Sigmoid colon (tissue), 7 donors: ENCODE results near the gene TUBB1. TPM values are rescaled to one million over a fixed set of nuclear protein-coding genes. Genes with fewer than 3 reads are reported as not detected.
A peak's percentile ranks its signal among the peaks of the same experiment; 100 is the strongest.

Source experiments
- DNase-seq: peaks from one replicate; pipeline ENCODE4 v3.0.0-alpha.2; 2019
- H3K27ac ChIP-seq, 4 donors: fragments of 200-600 bp; sonication (generic); one replicate each; pipeline ENCODE4 v1.5.1; 2016 to 2019; ENCODE audit warnings: mild to moderate bottlenecking in 1 of 4
- H3K27me3 ChIP-seq, 3 donors: fragments of 200-600 bp; sonication (generic); one replicate each; pipeline ENCODE4 v1.5.1; 2019; ENCODE audit warnings: mild to moderate bottlenecking in 1 of 3
- H3K36me3 ChIP-seq, 4 donors: fragments of 200-600 bp; sonication (generic); one replicate each; pipeline ENCODE4 v1.5.1; 2016 to 2019
- H3K4me1 ChIP-seq, 4 donors: fragments of 200-600 bp; sonication (generic); one replicate each; pipeline ENCODE4 v1.5.1; 2017 to 2019
- H3K4me3 ChIP-seq, 4 donors: fragments of 200-600 bp; sonication (generic); one replicate each; pipeline ENCODE4 v1.5.1; 2017 to 2019; ENCODE audit warnings: mild to moderate bottlenecking in 2 of 4, moderate library complexity in 1 of 4
- H3K9me3 ChIP-seq, 4 donors: fragments of 200-600 bp in 3 of 4; sonication (generic) in 3 of 4; one replicate each; pipeline versions ENCODE4 v1.5.1 to v1.6.1; 2013 to 2019
- CTCF ChIP-seq, 4 experiments: fragments of 450-650 bp in 3 of 4; fragments of 200-600 bp in 1 of 4; IDR thresholded peaks; one replicate each; pipeline ENCODE4 v1.5.1; 2016 to 2019; ENCODE audit warnings: antibody characterized with exemption in 4 of 4, mild to moderate bottlenecking in 3 of 4, moderate library complexity in 2 of 4
- EP300 ChIP-seq, 4 donors: sonication (generic); formaldehyde crosslinking; IDR thresholded peaks; one replicate each; pipeline ENCODE4 v1.6.1; 2017; ENCODE audit warnings: antibody characterized with exemption in 4 of 4
- POLR2A ChIP-seq, 2 donors: fragments of 450-650 bp; IDR thresholded peaks; one replicate each; pipeline ENCODE4 v1.6.1; 2016; ENCODE audit warnings: antibody characterized with exemption in 2 of 2, mild to moderate bottlenecking in 2 of 2, moderate library complexity in 2 of 2
- POLR2AphosphoS5 ChIP-seq, 4 donors: sonication (generic); formaldehyde crosslinking; IDR thresholded peaks; one replicate each; pipeline ENCODE4 v1.6.1; 2017; ENCODE audit warnings: antibody characterized with exemption in 4 of 4
- WGBS, 2 donors: extraction: QIAGEN DNeasy Blood & Tissue Kit; methylation state at CpG; one replicate each; pipeline ENCODE4 v1.1.7; 2013; 5-methylcytosine and 5-hydroxymethylcytosine counted together
- intact Hi-C: fragments of 100-400 bp; cut with DNase I; formaldehyde crosslinking; loops from one replicate; pipeline ENCODE4 v1.15.1; 2023
- polyA plus RNA-seq, 3 donors: library from polyadenylated mRNA; stranded (reverse); fragments of 200-250 nt; gene quantifications; one replicate each; pipeline ENCODE4 v1.2.3, GENCODE V29; 2013
- total RNA-seq, 4 donors: library from RNA; depleted of rRNA; stranded (reverse); fragments of >200 nt; gene quantifications; one replicate each; pipeline ENCODE4 v1.1.0, GENCODE V29; 2016
- donor health status: healthy with polysubstance abuse.
- donor health status: Bipolar disorder and iron deficiency.
- donor health status: healthy.

The TUBB1 gene
- total and polyA plus RNA-seq, 7 donors, result 0.03 to 0.60 (median 0.15) TPM; not detected in 3

GRCh38 chr20:58987790-58988564 is 31.3 kb upstream of the TUBB1 start:
- Histone ChIP-seq H3K4me1 (peaks cover 0 to 26% (median 16%) of the 10 kb centered on the region in 4 donors), H3K27me3 (no peaks in the 10 kb centered on the region), H3K36me3 (peaks cover 36 to 72% (median 59%) of the 10 kb centered on the region in 4 donors), H3K4me3 (no peak overlapping the region), H3K27ac (no peak overlapping the region), H3K9me3 (no peaks in the 10 kb centered on the region)
- 93% methylated on average over 9 of the region's 9 CpGs for WGBS, 2 donors
- intact Hi-C loops, result no loop called here
- peak; percentile 39 for DNase-seq
- TF ChIP-seq CTCF (IDR thresholded peaks at IDR 0.05) (no peak), POLR2A (IDR thresholded peaks at IDR 0.05) (no peak), POLR2AphosphoS5 (IDR thresholded peaks at IDR 0.05) (no peak), EP300 (IDR thresholded peaks at IDR 0.05) (no peak)

GRCh38 chr20:58988565-58988882 is 30.7 kb upstream of the TUBB1 start:
- no peak overlapping the region for H3K4me3 ChIP-seq
- no peak overlapping the region for H3K27ac ChIP-seq
- H3K27me3 ChIP-seq, result no peaks in the 10 kb centered on the region
- TF ChIP-seq POLR2AphosphoS5 (IDR thresholded peaks at IDR 0.05) (no peak), EP300 (IDR thresholded peaks at IDR 0.05) (no peak), CTCF (IDR thresholded peaks at IDR 0.05) (no peak), POLR2A (IDR thresholded peaks at IDR 0.05) (no peak)
- peaks cover 0 to 24% (median 16%) of the 10 kb centered on the region in 4 donors for H3K4me1 ChIP-seq
- intact Hi-C loops, result no loop called here
- DNase-seq, result peak; percentile 19
- peaks cover 36 to 77% (median 64%) of the 10 kb centered on the region in 4 donors for H3K36me3 ChIP-seq
- no peaks in the 10 kb centered on the region for H3K9me3 ChIP-seq
- 94 to 95% methylated on average over 6 of the region's 6 CpGs for WGBS, 2 donors

- Histone ChIP-seq H3K4me1 (peaks cover 0 to 17% (median 10%) of the 10 kb centered on the region in 4 donors), H3K27me3 (no peaks in the 10 kb centered on the region), H3K36me3 (peaks cover 36 to 84% (median 71%) of the 10 kb centered on the region in 4 donors), H3K4me3 (no peak overlapping the region), H3K27ac (no peak overlapping the region), H3K9me3 (no peaks in the 10 kb centered on the region)
- WGBS, 2 donors, result 88 to 96% methylated on average over 10 of the region's 10 CpGs
- DNase-seq, result peak; percentile 48
- intact Hi-C loops, result no loop called here
- TF ChIP-seq POLR2AphosphoS5 (IDR thresholded peaks at IDR 0.05) (no peak), POLR2A (IDR thresholded peaks at IDR 0.05) (no peak), EP300 (IDR thresholded peaks at IDR 0.05) (no peak)
These were observed 30.0 kb upstream of the TUBB1 start for GRCh38 chr20:58989196-58989595.

- H3K36me3 ChIP-seq, result peaks cover 36 to 100% (median 79%) of the 10 kb centered on the region in 4 donors
- DNase-seq, result peak; percentile 52
These were observed 28.4 kb upstream of the TUBB1 start for GRCh38 chr20:58990651-58991445.

More at GRCh38 chr20:58990651-58991445, 28.4 kb upstream of the TUBB1 start:
- H3K4me1 ChIP-seq, result peaks cover 0 to under 1% (median 0%) of the 10 kb centered on the region in 4 donors
- TF ChIP-seq CTCF (IDR thresholded peaks at IDR 0.05) (no peak), POLR2AphosphoS5 (IDR thresholded peaks at IDR 0.05) (no peak), POLR2A (IDR thresholded peaks at IDR 0.05) (no peak), EP300 (IDR thresholded peaks at IDR 0.05) (no peak)
- intact Hi-C loops, result no loop called here
- H3K27ac ChIP-seq, result no peak overlapping the region
- WGBS, 2 donors, result 94 to 95% methylated on average over 14 of the region's 14 CpGs
- no peaks in the 10 kb centered on the region for H3K27me3 ChIP-seq
- H3K4me3 ChIP-seq, result no peak overlapping the region
- H3K9me3 ChIP-seq, result no peaks in the 10 kb centered on the region
